Measurements from ENCODE around the gene CCDC196.
"Not testable (repeated sequence)": the region's sequence is repeated elsewhere in the genome, so short reads cannot be mapped to it uniquely, and the experiment has no call there.

The CCDC196 gene

DNA sequence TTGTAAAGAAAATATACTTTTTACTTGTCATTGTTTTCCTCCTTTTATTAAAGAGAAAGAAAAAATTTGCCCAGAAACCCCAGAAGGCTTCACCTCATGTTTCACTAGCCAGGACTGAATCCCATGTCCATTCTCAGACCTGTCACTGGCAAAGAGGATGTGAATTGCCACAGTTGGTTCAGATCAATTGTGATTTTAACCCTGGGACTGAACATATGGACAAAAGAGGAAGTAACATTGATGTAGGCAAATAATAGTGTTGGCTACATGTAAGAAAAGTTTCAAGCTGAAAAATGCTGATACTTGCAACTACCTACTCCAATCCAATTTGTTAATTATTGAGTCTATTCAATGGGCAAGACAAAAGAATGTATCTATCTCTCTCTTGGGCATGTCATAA, 8.6 kb upstream of the CCDC196 start:
- Mint-ChIP-seq H3K27ac (no peak overlapping the region), H3K4me3 (no peak overlapping the region), H3K36me3 (no peaks in the 10 kb centered on the region), H3K27me3 (no peaks in the 10 kb centered on the region), H3K9me3 (no peaks in the 10 kb centered on the region), H3K4me1 (no peaks in the 10 kb centered on the region)
- no peak for ATAC-seq (replicated peaks)
- DNase-seq: no peak

GRCh38 chr14:66482873-66483272, 3.3 kb upstream of the CCDC196 start:
- DNase-seq (no peak), ATAC-seq (replicated peaks) (no peak)
- no peaks in the 10 kb centered on the region for H3K36me3 Mint-ChIP-seq
- no peaks in the 10 kb centered on the region for H3K4me1 Mint-ChIP-seq
- H3K4me3 Mint-ChIP-seq: no peak overlapping the region
- no peak overlapping the region for H3K27ac Mint-ChIP-seq
- H3K9me3 Mint-ChIP-seq: no peaks in the 10 kb centered on the region
- no peaks in the 10 kb centered on the region for H3K27me3 Mint-ChIP-seq

DNA sequence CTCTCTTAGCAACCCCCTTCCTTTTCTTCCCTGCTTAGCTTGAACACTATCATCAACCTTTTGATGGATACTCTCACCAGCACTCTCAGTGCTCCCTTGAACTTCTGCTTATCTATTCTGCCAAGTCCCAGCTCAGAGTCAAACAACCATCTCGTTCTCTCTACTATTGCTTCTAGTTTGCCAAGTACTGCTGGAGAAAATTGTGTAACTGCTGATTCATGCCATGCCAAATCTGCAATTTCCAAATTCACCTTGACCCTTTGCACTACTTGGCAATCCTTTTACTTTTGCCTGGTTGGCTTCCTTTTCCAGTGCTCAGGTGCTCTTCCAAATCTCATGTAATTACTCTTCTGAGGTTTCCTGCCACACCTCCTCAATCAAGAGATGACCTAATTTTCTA, 2.8 kb upstream of the CCDC196 start:
- no peak for DNase-seq
- Mint-ChIP-seq H3K27me3 (no peaks in the 10 kb centered on the region), H3K9me3 (no peaks in the 10 kb centered on the region), H3K4me3 (no peak overlapping the region), H3K27ac (no peak overlapping the region), H3K36me3 (no peaks in the 10 kb centered on the region), H3K4me1 (no peaks in the 10 kb centered on the region)
- no peak for ATAC-seq (replicated peaks)

DNA sequence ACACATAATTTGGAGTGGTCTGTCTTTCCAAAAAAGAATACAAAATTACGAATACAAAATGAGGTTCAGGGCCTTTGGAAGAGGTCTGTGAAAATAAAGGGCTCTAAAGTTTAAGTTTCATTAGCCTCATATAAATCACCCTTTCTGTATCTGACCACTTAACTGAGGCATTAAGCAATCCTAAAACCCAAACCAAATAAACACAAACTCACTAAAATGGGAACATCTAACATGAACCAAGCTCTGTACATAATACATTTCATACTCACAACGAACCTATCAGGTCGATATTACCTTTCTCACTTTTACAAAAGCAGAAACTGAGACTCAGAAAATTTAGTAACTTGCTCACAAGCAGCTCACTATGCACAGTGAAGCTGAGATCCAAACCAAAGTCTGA, 1.1 kb upstream of the CCDC196 start:
- no peak overlapping the region for H3K27ac Mint-ChIP-seq
- H3K27me3 Mint-ChIP-seq: no peaks in the 10 kb centered on the region
- H3K4me1 Mint-ChIP-seq: no peaks in the 10 kb centered on the region
- no peaks in the 10 kb centered on the region for H3K9me3 Mint-ChIP-seq
- ATAC-seq (replicated peaks) (no peak), DNase-seq (no peak)
- no peaks in the 10 kb centered on the region for H3K36me3 Mint-ChIP-seq
- no peak overlapping the region for H3K4me3 Mint-ChIP-seq

DNA sequence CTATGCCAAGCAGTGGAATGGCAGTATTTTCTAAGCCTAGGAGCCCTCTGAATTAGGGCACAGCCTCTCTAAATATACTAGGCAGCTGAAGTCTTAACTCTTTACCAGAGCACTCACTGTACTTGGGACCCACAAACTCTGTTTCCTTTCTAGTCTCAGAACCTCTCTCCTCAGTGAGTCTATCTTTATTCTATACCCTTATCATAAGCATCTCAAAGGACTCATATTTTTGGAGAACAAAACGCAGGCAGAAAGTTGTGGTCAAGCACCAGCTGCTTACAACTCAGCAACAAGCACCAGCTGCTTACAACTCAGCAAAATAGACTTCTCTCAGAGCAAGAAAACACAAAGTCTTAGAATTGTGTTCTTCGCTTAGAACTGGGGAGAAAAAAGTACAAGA, 993 bp downstream of the CCDC196 start:
- no peaks in the 10 kb centered on the region for H3K27me3 Mint-ChIP-seq

GRCh38 chr14:66490143-66491111, 4.3 kb downstream of the CCDC196 start:
- ATAC-seq (replicated peaks): no peak
- H3K27ac Mint-ChIP-seq: no peak overlapping the region
- H3K4me3 Mint-ChIP-seq: no peak overlapping the region

More for the DNA sequence above, 993 bp downstream of the CCDC196 start:
- ATAC-seq (replicated peaks): no peak
- Mint-ChIP-seq H3K4me3 (no peak overlapping the region), H3K27ac (no peak overlapping the region), H3K9me3 (no peaks in the 10 kb centered on the region), H3K36me3 (no peaks in the 10 kb centered on the region), H3K4me1 (no peaks in the 10 kb centered on the region)
- DNase-seq: no peak

GRCh38 chr14:66493750-66494149, 7.6 kb downstream of the CCDC196 start:
- DNase-seq: no peak
- Mint-ChIP-seq H3K9me3 (no peaks in the 10 kb centered on the region), H3K4me3 (no peak overlapping the region), H3K27me3 (no peaks in the 10 kb centered on the region), H3K36me3 (no peaks in the 10 kb centered on the region), H3K4me1 (peaks cover 3 to 24% of the 10 kb centered on the region in 2 donors), H3K27ac (no peak overlapping the region)
- ATAC-seq (replicated peaks): no peak

More at GRCh38 chr14:66490143-66491111, 4.3 kb downstream of the CCDC196 start:
- no peaks in the 10 kb centered on the region for H3K36me3 Mint-ChIP-seq
- no peaks in the 10 kb centered on the region for H3K27me3 Mint-ChIP-seq
- DNase-seq: no peak
- no peaks in the 10 kb centered on the region for H3K9me3 Mint-ChIP-seq
- H3K4me1 Mint-ChIP-seq: no peaks in the 10 kb centered on the region

DNA sequence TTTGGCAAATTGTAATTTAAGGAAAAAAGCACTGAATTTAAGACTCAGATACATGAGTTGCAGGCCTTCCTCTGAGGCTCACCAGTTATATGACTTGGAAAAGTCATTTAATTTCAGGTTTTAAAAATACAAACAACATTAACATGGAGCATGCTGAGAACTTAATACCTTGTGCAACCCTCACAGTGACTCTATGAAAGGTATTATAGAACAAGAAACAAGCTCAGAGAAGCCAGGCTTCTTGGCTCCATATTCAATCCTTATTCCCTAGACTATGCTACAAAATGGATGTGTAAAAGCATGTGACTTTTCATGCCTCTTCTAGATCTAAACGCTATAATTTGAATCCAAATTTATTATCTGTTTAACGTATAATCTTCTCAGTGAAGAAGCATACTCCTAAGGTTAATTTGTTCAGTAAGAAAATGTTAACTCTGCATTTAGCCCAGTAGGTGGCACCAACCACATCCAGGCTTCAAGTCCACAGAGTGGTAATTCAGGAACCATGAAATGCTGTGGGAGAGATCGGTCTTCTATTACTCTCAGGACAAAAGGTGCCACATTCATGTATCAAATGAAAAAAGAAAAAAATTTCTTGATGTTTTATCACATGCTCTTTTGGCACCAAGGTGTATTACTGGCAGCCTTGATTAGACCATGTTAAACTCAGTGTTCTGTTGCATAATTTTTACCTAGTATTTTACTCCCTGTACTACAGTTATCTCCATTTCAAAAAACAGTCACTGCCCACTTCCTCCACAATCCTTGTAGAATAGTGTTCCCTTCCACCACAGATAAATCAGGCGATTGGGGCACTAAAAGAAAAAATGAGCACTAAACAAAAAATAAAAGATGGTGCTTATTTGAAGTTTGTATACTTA, 9.3 kb downstream of the CCDC196 start:
- DNase-seq: no peak
- no peaks in the 10 kb centered on the region for H3K27me3 Mint-ChIP-seq

GRCh38 chr14:66496188-66496807, 10.1 kb downstream of the CCDC196 start:
- no peak for DNase-seq
- Mint-ChIP-seq H3K36me3 (no peaks in the 10 kb centered on the region), H3K4me1 (peaks cover 3 to 24% of the 10 kb centered on the region in 2 donors), H3K27ac (no peak overlapping the region), H3K9me3 (no peaks in the 10 kb centered on the region), H3K4me3 (no peak overlapping the region), H3K27me3 (no peaks in the 10 kb centered on the region)
- ATAC-seq (replicated peaks): no peak

More for the DNA sequence above, 9.3 kb downstream of the CCDC196 start:
- Mint-ChIP-seq H3K9me3 (no peaks in the 10 kb centered on the region), H3K36me3 (no peaks in the 10 kb centered on the region), H3K4me1 (peaks cover 3 to 24% of the 10 kb centered on the region in 2 donors), H3K4me3 (no peak overlapping the region), H3K27ac (no peak overlapping the region)
- ATAC-seq (replicated peaks): peak; percentile 75 to 78

DNA sequence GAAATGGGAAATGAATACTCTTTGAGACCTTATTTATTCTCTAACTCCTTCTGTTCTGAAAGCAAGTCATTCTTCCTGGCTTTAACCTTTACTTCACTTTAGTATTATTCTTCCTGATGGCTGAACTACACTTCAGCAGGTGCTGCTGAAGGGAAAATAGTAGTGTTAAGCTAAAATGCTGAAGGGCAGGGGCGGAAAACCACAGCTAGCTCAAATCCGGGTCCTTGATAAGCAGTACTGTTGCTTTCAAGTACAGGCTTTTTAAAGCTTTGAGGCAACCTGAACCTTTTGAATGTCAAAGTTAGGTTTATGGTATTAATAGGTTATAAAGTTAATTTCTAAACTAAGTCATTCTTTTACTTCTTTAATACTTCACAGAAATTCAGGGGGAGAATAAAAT, 10.7 kb downstream of the CCDC196 start:
- Mint-ChIP-seq H3K27ac (no peak overlapping the region), H3K4me3 (peak overlapping the region in 1 of 2 donors; percentile 46), H3K36me3 (no peaks in the 10 kb centered on the region), H3K27me3 (no peaks in the 10 kb centered on the region), H3K4me1 (peaks cover 3 to 24% of the 10 kb centered on the region in 2 donors), H3K9me3 (no peaks in the 10 kb centered on the region)
- DNase-seq (no peak), ATAC-seq (replicated peaks) (peak in 1 of 2 donors; percentile 27)

DNA sequence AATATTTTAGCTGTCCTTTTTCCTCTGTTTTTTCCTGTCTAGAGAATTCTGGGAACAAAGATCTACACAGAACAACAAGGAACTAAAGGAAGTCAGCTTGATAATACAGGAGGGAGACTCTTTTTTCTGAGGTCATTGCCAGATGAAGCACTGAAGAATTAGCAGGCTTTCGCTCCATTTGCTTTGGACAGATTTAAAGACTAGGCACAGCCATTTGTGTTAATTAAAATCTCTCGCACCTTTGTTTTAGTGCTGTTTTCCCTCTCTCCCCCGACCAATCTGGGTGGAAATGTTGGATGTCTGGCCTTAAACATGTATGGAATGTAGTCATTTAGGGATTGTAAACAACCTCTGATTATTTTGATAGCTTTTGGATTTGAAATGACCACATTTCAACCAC, 12.1 kb downstream of the CCDC196 start:
- no peak overlapping the region for H3K4me3 Mint-ChIP-seq
- no peaks in the 10 kb centered on the region for H3K27me3 Mint-ChIP-seq
- peaks cover 2 to 4% of the 10 kb centered on the region in 2 donors for H3K9me3 Mint-ChIP-seq
- H3K27ac Mint-ChIP-seq: no peak overlapping the region
- ATAC-seq (replicated peaks) (no peak), DNase-seq (no peak)
- peaks cover 0 to 5% of the 10 kb centered on the region in 2 donors for H3K36me3 Mint-ChIP-seq
- peaks cover 5 to 30% of the 10 kb centered on the region in 2 donors for H3K4me1 Mint-ChIP-seq

GRCh38 chr14:66501592-66501991, 15.4 kb downstream of the CCDC196 start:
- H3K36me3 Mint-ChIP-seq: peaks cover 0 to 5% of the 10 kb centered on the region in 2 donors
- no peak for DNase-seq
- no peaks in the 10 kb centered on the region for H3K27me3 Mint-ChIP-seq
- H3K9me3 Mint-ChIP-seq: peaks cover 2 to 4% of the 10 kb centered on the region in 2 donors
- H3K4me1 Mint-ChIP-seq: peaks cover 5 to 19% of the 10 kb centered on the region in 2 donors
- ATAC-seq (replicated peaks): no peak
- H3K27ac Mint-ChIP-seq: no peak overlapping the region
- no peak overlapping the region for H3K4me3 Mint-ChIP-seq

DNA sequence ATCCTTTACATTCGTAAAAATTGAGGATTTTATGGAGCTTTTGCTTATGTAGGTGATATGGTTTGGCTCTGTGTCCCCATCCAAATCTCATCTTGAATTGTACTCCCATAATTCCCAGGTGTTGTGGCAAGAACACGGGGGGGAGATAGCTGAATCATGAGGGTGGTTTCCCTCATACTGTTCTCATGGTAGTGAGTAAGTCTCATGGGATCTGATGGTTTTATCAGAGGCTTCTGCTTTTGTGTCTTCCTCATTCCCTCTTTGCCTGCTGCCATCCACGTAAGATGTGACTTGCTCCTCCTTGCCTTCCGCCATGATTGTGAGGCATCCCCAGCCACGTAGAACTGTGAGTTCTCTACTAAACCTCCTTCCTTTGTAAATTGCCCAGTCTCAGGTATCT, 16.7 kb downstream of the CCDC196 start:
- not testable (repeated sequence) for ATAC-seq (replicated peaks)

DNA sequence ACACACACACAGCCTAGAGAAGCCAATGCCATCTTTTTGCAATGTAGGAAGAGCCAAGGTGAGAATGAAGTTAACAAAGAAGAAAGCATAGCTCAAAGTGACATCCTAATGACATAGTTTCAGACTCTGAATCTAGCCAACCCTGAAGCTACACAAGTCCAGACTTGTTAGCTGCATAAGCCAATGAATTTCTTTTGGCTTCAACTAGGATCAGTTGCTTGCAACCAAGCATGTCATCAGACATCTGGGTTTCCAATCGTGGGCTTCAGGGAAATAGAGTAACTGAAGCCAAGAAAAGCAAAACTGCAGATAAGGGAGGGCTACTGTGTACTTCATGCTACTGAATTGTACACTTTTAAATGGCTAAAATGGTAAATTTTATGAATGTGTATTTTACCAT, 17.4 kb downstream of the CCDC196 start:
- DNase-seq (no peak), ATAC-seq (replicated peaks) (no peak)
- no peak overlapping the region for H3K4me3 Mint-ChIP-seq
- H3K27me3 Mint-ChIP-seq: no peaks in the 10 kb centered on the region
- H3K36me3 Mint-ChIP-seq: peaks cover 0 to 5% of the 10 kb centered on the region in 2 donors
- no peak overlapping the region for H3K27ac Mint-ChIP-seq
- peaks cover 2 to 6% of the 10 kb centered on the region in 2 donors for H3K4me1 Mint-ChIP-seq
- peaks cover 2 to 4% of the 10 kb centered on the region in 2 donors for H3K9me3 Mint-ChIP-seq

More for the DNA sequence above, 16.7 kb downstream of the CCDC196 start:
- not testable (repeated sequence) for DNase-seq, H3K27ac Mint-ChIP-seq, H3K4me1 Mint-ChIP-seq, H3K36me3 Mint-ChIP-seq, H3K27me3 Mint-ChIP-seq, H3K4me3 Mint-ChIP-seq, H3K9me3 Mint-ChIP-seq

All from stimulated activated naive B cell treated with anti-CD40 and anti-IgM and Interleukin-4, amounts not matched to agents 10 μg/mL and 1 μg/mL and 100 μg/mL, for 72 hours (primary cell).